Hepatocyte (in vitro differentiated cells): ENCODE measurements around the gene REX1BD. TPM values are rescaled to one million over a fixed set of nuclear protein-coding genes. Genes with fewer than 3 reads are reported as not detected.

Source experiments
- DNase-seq: peaks from one replicate; pipeline ENCODE4 v3.0.0-alpha.2; 2016; ENCODE audit warnings: low spot score
- H2AFZ ChIP-seq: fragments of 200-600 bp; sonication (generic); 2 replicates; pipeline ENCODE4 v1.6.0; 2016; ENCODE audit warnings: antibody characterized with exemption, mild to moderate bottlenecking
- H3K27ac ChIP-seq: fragments of 200-600 bp; sonication (generic); 2 replicates; pipeline ENCODE4 v1.5.1; 2016; ENCODE audit warnings: mild to moderate bottlenecking
- H3K27me3 ChIP-seq: fragments of 200-600 bp; sonication (generic); 2 replicates; pipeline ENCODE4 v1.6.1; 2016
- H3K36me3 ChIP-seq: fragments of 200-600 bp; sonication (generic); replicated peaks from 2 replicates; pipeline ENCODE4 v1.5.1; 2016; ENCODE audit warnings: low read depth; ENCODE audit not compliant: insufficient read depth
- H3K4me1 ChIP-seq: fragments of 200-600 bp; sonication (generic); 2 replicates; pipeline ENCODE4 v1.5.1; 2016; ENCODE audit warnings: mild to moderate bottlenecking, moderate library complexity; ENCODE audit not compliant: insufficient read depth
- H3K4me2 ChIP-seq: fragments of 200-600 bp; sonication (generic); 2 replicates; pipeline ENCODE4 v1.6.0; 2016
- H3K4me3 ChIP-seq: fragments of 200-600 bp; sonication (generic); 2 replicates; pipeline ENCODE4 v1.5.1; 2016; ENCODE audit warnings: mild to moderate bottlenecking
- H3K79me2 ChIP-seq: fragments of 200-600 bp; sonication (generic); 2 replicates; pipeline ENCODE4 v1.6.0; 2017; ENCODE audit warnings: mild to moderate bottlenecking
- H3K9me2 ChIP-seq: fragments of 200-600 bp; sonication (generic); replicated peaks from 2 replicates; pipeline ENCODE4 v1.6.0; 2017; ENCODE audit warnings: mild to moderate bottlenecking; ENCODE audit not compliant: insufficient read depth
- H3K9me3 ChIP-seq: fragments of 200-600 bp; sonication (generic); 2 replicates; pipeline ENCODE4 v1.5.1; 2016; ENCODE audit warnings: low read depth, mild to moderate bottlenecking
- H4K20me1 ChIP-seq: fragments of 200-600 bp; sonication (generic); 2 replicates; pipeline ENCODE4 v1.6.0; 2016; ENCODE audit warnings: mild to moderate bottlenecking; ENCODE audit not compliant: insufficient read depth, poor library complexity, severe bottlenecking
- CTCF ChIP-seq: fragments of 200-600 bp; sonication (generic); IDR thresholded peaks from 2 replicates; pipeline ENCODE4 v1.5.1; 2016; ENCODE audit warnings: antibody characterized with exemption, mild to moderate bottlenecking; ENCODE audit not compliant: poor library complexity
- EZH2 ChIP-seq: fragments of 200-600 bp; sonication (generic); IDR thresholded peaks from 2 replicates; pipeline ENCODE4 v1.6.1; 2016; ENCODE audit warnings: antibody characterized with exemption, mild to moderate bottlenecking, borderline replicate concordance
- EZH2phosphoT487 ChIP-seq: fragments of 200-600 bp; sonication (generic); IDR thresholded peaks from one replicate; pipeline ENCODE4 v1.6.1; 2018; ENCODE audit warnings: antibody characterized with exemption, mild to moderate bottlenecking, low read depth, moderate library complexity; ENCODE audit not compliant: unreplicated experiment, severe bottlenecking
- WGBS: methylation state at CpG from one replicate; pipeline ENCODE4 v1.1.6; 2016; ENCODE audit warnings: low lambda C conversion rate; ENCODE audit errors: missing lambda C conversion rate; 5-methylcytosine and 5-hydroxymethylcytosine counted together
- polyA plus RNA-seq: library from polyadenylated mRNA; unstranded; fragments of >200 nt; fragmentation: Nextera tagmentation; extraction: Ambion mirVana; gene quantifications from 2 replicates; pipeline ENCODE4 v1.2.1, GENCODE V29; 2016
- total RNA-seq: library from RNA; depleted of rRNA; stranded (reverse); fragments of >200 nt; gene quantifications from 2 replicates; pipeline ENCODE4 v1.2.3, GENCODE V29; 2014

Gene REX1BD
- total and polyA plus RNA-seq, 2 experiments from 2014 or later, result 62.6 to 105 TPM

GRCh38 chr19:18574691-18575291 is 13.8 kb upstream of the REX1BD start:
- no peaks in the 10 kb centered on the region for H3K9me2 ChIP-seq
- H3K27me3 ChIP-seq, result no peaks in the 10 kb centered on the region
- no peak overlapping the region for H3K4me3 ChIP-seq
- TF ChIP-seq EZH2, result no peak
- TF ChIP-seq EZH2phosphoT487, result no peak
- no peak for TF ChIP-seq CTCF
- H3K4me1 ChIP-seq, result peaks cover 12% of the 10 kb centered on the region
- H3K36me3 ChIP-seq, result no peaks in the 10 kb centered on the region
- no peaks in the 10 kb centered on the region for H3K9me3 ChIP-seq
- no peak overlapping the region for H3K4me2 ChIP-seq
- WGBS, result 98% methylated on average over 18 of the region's 18 CpGs
- H3K79me2 ChIP-seq, result peaks cover 20% of the 10 kb centered on the region
- H2AFZ ChIP-seq, result no peak overlapping the region
- DNase-seq, result no peak
- H3K27ac ChIP-seq, result no peak overlapping the region
- peaks cover 13% of the 10 kb centered on the region for H4K20me1 ChIP-seq

- DNase-seq, result no peak
- Histone ChIP-seq H3K9me2 (no peaks in the 10 kb centered on the region), H4K20me1 (peaks cover 13% of the 10 kb centered on the region), H3K36me3 (no peaks in the 10 kb centered on the region), H3K79me2 (peaks cover 20% of the 10 kb centered on the region), H3K4me3 (no peak overlapping the region), H3K27ac (no peak overlapping the region), H3K4me2 (no peak overlapping the region), H3K9me3 (no peaks in the 10 kb centered on the region), H3K4me1 (peaks cover 12% of the 10 kb centered on the region), H2AFZ (no peak overlapping the region), H3K27me3 (no peaks in the 10 kb centered on the region)
- TF ChIP-seq EZH2 (no peak), CTCF (no peak), EZH2phosphoT487 (no peak)
- WGBS, result 94% methylated on average over 8 of the region's 8 CpGs
Observed at GRCh38 chr19:18576383-18576782, 12.2 kb upstream of the REX1BD start.

GRCh38 chr19:18577365-18577914 is 11.2 kb upstream of the REX1BD start:
- no peak overlapping the region for H3K27ac ChIP-seq
- no peak overlapping the region for H3K4me3 ChIP-seq
- peaks cover 9% of the 10 kb centered on the region for H4K20me1 ChIP-seq
- no peaks in the 10 kb centered on the region for H3K9me2 ChIP-seq
- peaks cover 10% of the 10 kb centered on the region for H3K4me1 ChIP-seq
- H3K36me3 ChIP-seq, result no peaks in the 10 kb centered on the region
- TF ChIP-seq EZH2, result no peak
- no peak for TF ChIP-seq EZH2phosphoT487
- TF ChIP-seq CTCF, result no peak
- DNase-seq, result no peak
- no peaks in the 10 kb centered on the region for H3K27me3 ChIP-seq
- no peak overlapping the region for H3K4me2 ChIP-seq
- no peaks in the 10 kb centered on the region for H3K9me3 ChIP-seq
- H3K79me2 ChIP-seq, result peaks cover 13% of the 10 kb centered on the region
- H2AFZ ChIP-seq, result no peak overlapping the region
- WGBS, result 92% methylated on average over 21 of the region's 21 CpGs
